Activated naive CD4-positive, alpha-beta T cell treated with anti-CD3 and anti-CD28 coated beads, Interleukin-2, amount 10 ng/mL, durations not matched to agents 7 days and 5 days (primary cell): ENCODE results near the gene EPN1.
A peak's percentile ranks its signal among the peaks of the same experiment; 100 is the strongest.

Experiments used
- CTCF ChIA-PET: fragments of 350-600 bp; sonication (Branson Sonifier 250); formaldehyde crosslinking; loops from one replicate; lab custom pipeline; 2021; ENCODE audit warnings: antibody characterized with exemption; lab: Charles Lee
- DNase-seq: peaks from one replicate; pipeline ENCODE4 v3.0.0-alpha.2; 2020
- H3K27ac Mint-ChIP-seq: one replicate; pipeline ENCODE4 v1.8.0; 2021; ENCODE audit warnings: mild to moderate bottlenecking, moderate library complexity, mixed read lengths
- H3K27me3 Mint-ChIP-seq: one replicate; pipeline ENCODE4 v1.8.0; 2021; ENCODE audit warnings: mild to moderate bottlenecking, mixed read lengths
- H3K36me3 Mint-ChIP-seq: one replicate; pipeline ENCODE4 v1.8.0; 2021; ENCODE audit warnings: mixed read lengths
- H3K4me1 Mint-ChIP-seq: one replicate; pipeline ENCODE4 v1.8.0; 2021; ENCODE audit warnings: mixed read lengths
- H3K4me3 Mint-ChIP-seq: one replicate; pipeline ENCODE4 v1.8.0; 2021; ENCODE audit warnings: mild to moderate bottlenecking, moderate library complexity, mixed read lengths
- H3K9me3 Mint-ChIP-seq: one replicate; pipeline ENCODE4 v1.8.0; 2021; ENCODE audit warnings: mixed read lengths

EPN1 gene

DNA sequence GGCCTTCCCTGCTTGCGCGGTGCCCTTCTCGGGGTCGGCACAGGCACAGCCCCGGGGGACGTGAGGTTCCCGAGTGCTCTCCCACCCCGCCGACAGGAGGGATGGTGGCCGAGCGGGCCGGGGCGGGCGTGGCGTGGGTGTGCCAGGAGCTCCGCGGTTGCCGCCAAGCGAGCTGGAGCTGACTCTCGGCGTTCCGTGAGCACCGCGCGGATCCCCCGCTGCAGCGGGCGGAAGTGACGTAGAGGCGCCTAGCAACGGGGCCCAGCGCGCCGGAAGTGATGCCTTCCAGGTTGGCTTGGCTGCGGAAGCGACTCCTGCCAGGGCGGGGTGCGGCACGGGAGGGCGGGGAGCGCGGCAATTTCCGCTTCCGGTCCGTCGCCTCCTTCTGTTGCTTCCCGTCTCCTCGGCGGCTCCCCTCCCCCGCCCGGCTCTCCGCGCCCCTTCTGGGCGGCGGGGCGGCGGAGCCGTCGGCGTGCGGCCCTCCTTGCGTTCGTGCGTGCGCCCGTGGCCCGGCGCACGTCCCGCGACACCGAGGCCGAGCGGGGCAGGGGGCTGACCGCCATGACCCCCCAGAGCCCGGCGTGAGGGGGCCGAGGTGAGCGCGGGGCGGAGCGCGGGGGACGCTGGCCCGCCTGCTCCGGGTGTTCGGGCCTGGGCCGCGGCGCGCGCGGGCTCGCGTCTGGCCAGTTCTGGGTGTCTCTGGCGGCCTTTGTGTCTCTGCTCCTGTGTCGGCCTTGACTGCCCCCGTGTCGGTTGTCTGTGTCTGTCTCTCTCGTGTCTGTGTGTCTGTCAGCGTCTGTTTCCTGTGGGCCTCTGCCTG lies at the start of gene EPN1:
TSS of gene EPN1 (plus strand) at position 386 of the 820 bp plus-strand sequence. CDS start 3,402 bp downstream, outside the sequence.
- H3K4me1 Mint-ChIP-seq, result peaks cover 54% of the 10 kb centered on the region
- CTCF ChIA-PET, result interaction anchor here (1.5 kb wide), 1 partner anchor 20 kb away, joined by 3 read pairs; the partner anchor contains the start of gene U2AF2
- no peaks in the 10 kb centered on the region for H3K27me3 Mint-ChIP-seq
- H3K9me3 Mint-ChIP-seq, result no peaks in the 10 kb centered on the region
- H3K27ac Mint-ChIP-seq, result peak within 1 kb of the TSS; percentile 91
- H3K4me3 Mint-ChIP-seq, result peak within 1 kb of the TSS; percentile 92
- peaks cover 53% of the 10 kb centered on the region for H3K36me3 Mint-ChIP-seq
- DNase-seq, result peak; percentile 99

DNA sequence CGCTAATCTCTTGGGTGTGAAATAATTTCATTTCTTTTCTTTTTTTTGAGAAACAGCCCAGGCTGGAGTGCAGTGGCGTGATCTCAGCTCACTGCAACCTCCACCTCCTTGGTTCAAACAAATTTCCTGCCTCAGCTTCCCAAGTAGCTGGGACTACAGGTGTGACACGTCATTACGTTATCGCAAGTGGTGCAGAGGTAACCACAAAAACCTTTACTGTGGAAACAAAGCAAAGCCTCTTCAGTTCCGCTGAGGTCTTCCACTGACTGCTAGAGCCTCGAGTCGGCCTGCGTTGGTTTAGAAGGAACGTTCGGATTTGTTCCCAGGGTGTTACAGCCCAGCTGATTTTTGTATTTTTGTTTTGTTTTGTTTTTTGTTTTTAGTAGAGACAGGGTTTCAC lies 48.7 kb upstream of the EPN1 start:
- Mint-ChIP-seq H3K9me3 (peaks cover 2% of the 10 kb centered on the region), H3K4me1 (peaks cover 42% of the 10 kb centered on the region), H3K27ac (peak overlapping the region; percentile 91), H3K4me3 (peak overlapping the region; percentile 72), H3K27me3 (peaks cover 51% of the 10 kb centered on the region), H3K36me3 (peaks cover 10% of the 10 kb centered on the region)
- peak; percentile 77 for DNase-seq
- CTCF ChIA-PET, result interaction anchor here (0.9 to 3.4 kb wide), 14 partner anchors 10 to 538 kb away, joined by 3 to 15 read pairs (median 4); partner anchors contain the start of gene ZNF865

DNA sequence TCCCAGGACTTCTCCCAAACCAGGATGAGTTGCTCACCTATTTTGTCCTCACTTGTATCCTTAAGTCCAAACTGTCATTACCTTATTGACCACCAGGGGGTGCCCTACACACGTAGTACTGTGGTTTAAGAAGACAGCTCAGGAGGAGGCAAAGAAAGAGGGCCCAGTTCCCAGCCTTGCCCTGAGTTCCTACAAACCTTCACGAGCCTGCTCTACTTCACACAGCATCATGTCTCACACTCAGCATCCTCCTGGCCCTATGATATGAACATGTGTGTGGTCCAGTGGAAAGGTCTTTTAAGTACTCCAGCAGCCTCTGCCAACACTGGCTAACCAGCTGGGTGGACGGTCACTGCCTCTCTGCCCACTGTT lies 42.6 kb upstream of the EPN1 start:
- Mint-ChIP-seq H3K4me3 (no peak overlapping the region), H3K4me1 (peaks cover 51% of the 10 kb centered on the region), H3K36me3 (peaks cover 21% of the 10 kb centered on the region), H3K9me3 (no peaks in the 10 kb centered on the region), H3K27ac (peak overlapping the region; percentile 19), H3K27me3 (peaks cover 39% of the 10 kb centered on the region)
- CTCF ChIA-PET, result interaction anchor here (0.5 to 3.9 kb wide), 26 partner anchors 11 to 701 kb away, joined by 3 to 35 read pairs (median 5); partner anchors contain the start of genes CCDC106, ISOC2, NLRP9 and ZNF581
- peak; percentile 93 for DNase-seq

DNA sequence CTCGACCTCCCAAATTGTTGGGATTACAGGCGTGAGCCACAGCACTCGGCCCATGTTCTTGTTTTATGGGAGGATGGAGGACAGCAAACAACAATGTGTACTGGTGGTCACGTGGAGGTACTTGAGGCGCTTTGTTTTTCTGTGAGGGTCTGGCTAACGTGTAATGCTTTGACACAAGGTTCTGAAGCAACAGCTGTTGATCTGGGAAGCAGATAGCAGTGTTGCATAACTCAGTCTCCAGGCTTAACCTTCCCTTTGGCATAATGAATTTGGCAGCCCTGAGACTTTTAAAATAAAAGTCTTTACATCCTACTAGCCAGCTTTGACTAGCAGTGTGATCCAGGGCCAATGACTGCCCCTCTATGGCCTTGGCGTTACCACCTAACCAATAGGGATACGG lies 41.2 kb upstream of the EPN1 start:
- H3K27me3 Mint-ChIP-seq, result peaks cover 25% of the 10 kb centered on the region
- H3K4me3 Mint-ChIP-seq, result no peak overlapping the region
- peaks cover 27% of the 10 kb centered on the region for H3K36me3 Mint-ChIP-seq
- no peaks in the 10 kb centered on the region for H3K9me3 Mint-ChIP-seq
- H3K27ac Mint-ChIP-seq, result no peak overlapping the region
- CTCF ChIA-PET, result interaction anchor here (0.9 to 3.9 kb wide), 12 partner anchors 9 to 176 kb away, joined by 3 to 35 read pairs (median 8); partner anchors contain the start of genes CCDC106, ZNF581 and ZNF784
- peaks cover 56% of the 10 kb centered on the region for H3K4me1 Mint-ChIP-seq
- no peak for DNase-seq

DNA sequence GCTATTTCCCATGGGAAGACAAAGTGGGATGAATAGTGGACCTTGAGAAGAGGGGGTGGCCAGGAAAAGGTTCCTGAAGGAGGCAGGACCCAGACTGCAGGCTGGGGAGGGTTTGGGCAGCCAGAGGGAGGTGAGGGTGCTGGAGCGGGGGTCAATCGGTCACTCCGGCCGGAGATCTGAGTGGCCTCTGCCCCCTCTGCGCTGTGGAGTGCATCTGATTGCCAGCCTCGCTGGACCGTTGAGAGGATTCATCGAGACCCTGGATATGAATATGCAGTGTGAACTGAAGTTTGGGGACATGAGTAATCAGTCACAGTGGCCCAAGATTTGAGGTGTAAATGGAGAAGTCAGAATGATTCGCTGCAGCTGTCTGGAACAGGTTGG lies 39.7 kb upstream of the EPN1 start:
- CTCF ChIA-PET, result interaction anchor here (1.9 kb wide), 1 partner anchor 19 kb away, joined by 5 read pairs; no protein-coding TSS in a partner anchor
- no peak for DNase-seq
- peaks cover 29% of the 10 kb centered on the region for H3K36me3 Mint-ChIP-seq

GRCh38 chr19:55635856-55636440 lies 39.1 kb upstream of the EPN1 start:
- Mint-ChIP-seq H3K9me3 (no peaks in the 10 kb centered on the region), H3K36me3 (peaks cover 29% of the 10 kb centered on the region), H3K4me1 (peaks cover 74% of the 10 kb centered on the region), H3K27ac (peak overlapping the region; percentile 99), H3K27me3 (peaks cover 6% of the 10 kb centered on the region), H3K4me3 (peak overlapping the region; percentile 100)
- CTCF ChIA-PET, result interaction anchor here (1.5 to 1.9 kb wide), 2 partner anchors 10 to 18 kb away, joined by 5 to 8 read pairs; no protein-coding TSS in a partner anchor
- no peak for DNase-seq

More for the DNA sequence above, 39.7 kb upstream of the EPN1 start:
- H3K27me3 Mint-ChIP-seq, result peaks cover 12% of the 10 kb centered on the region
- no peaks in the 10 kb centered on the region for H3K9me3 Mint-ChIP-seq
- H3K4me1 Mint-ChIP-seq, result peaks cover 71% of the 10 kb centered on the region
- H3K27ac Mint-ChIP-seq, result peak overlapping the region; percentile 99
- peak overlapping the region; percentile 100 for H3K4me3 Mint-ChIP-seq

DNA sequence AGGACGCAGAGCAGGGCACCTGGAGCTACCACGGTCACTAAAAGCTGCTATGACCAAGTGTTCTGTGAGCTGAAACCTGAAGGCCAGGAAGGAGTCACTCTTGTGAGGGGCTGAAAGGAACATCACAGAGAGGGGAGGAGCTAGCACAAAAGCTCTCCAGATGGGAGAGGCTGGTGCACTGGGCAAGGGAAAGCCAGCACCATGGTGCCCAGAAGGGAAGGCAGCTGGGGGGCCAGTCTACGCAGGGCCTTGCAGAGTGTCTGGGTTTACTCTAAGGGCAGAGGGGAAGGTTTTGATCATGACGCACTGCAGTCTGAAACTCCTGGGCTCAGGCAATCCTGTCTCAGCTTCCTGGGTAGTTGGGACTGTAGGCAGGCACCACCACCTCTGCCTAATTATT lies 38.3 kb upstream of the EPN1 start:
- CTCF ChIA-PET, result interaction anchor here (1.1 to 3.2 kb wide), 3 partner anchors 10 to 169 kb away, joined by 3 to 8 read pairs (median 7); no protein-coding TSS in a partner anchor
- H3K4me1 Mint-ChIP-seq, result peaks cover 73% of the 10 kb centered on the region
- no peaks in the 10 kb centered on the region for H3K9me3 Mint-ChIP-seq
- peak overlapping the region; percentile 100 for H3K4me3 Mint-ChIP-seq
- peaks cover under 1% of the 10 kb centered on the region for H3K27me3 Mint-ChIP-seq
- DNase-seq, result no peak
- H3K27ac Mint-ChIP-seq, result no peak overlapping the region
- H3K36me3 Mint-ChIP-seq, result peaks cover 29% of the 10 kb centered on the region

GRCh38 chr19:55637534-55637933 lies 37.5 kb upstream of the EPN1 start:
- no peaks in the 10 kb centered on the region for H3K27me3 Mint-ChIP-seq
- no peak for DNase-seq
- H3K9me3 Mint-ChIP-seq, result no peaks in the 10 kb centered on the region
- H3K4me3 Mint-ChIP-seq, result no peak overlapping the region
- peaks cover 70% of the 10 kb centered on the region for H3K4me1 Mint-ChIP-seq
- peak overlapping the region; percentile 80 for H3K27ac Mint-ChIP-seq
- H3K36me3 Mint-ChIP-seq, result peaks cover 29% of the 10 kb centered on the region
- CTCF ChIA-PET, result interaction anchor here (0.8 to 3.2 kb wide), 3 partner anchors 12 to 170 kb away, joined by 3 to 7 read pairs (median 3); no protein-coding TSS in a partner anchor

- no peaks in the 10 kb centered on the region for H3K27me3 Mint-ChIP-seq
- peaks cover 33% of the 10 kb centered on the region for H3K36me3 Mint-ChIP-seq
- H3K9me3 Mint-ChIP-seq, result no peaks in the 10 kb centered on the region
- peak; percentile 75 for DNase-seq
- H3K4me1 Mint-ChIP-seq, result peaks cover 73% of the 10 kb centered on the region
- H3K27ac Mint-ChIP-seq, result peak overlapping the region; percentile 90
- H3K4me3 Mint-ChIP-seq, result peak overlapping the region; percentile 3
- CTCF ChIA-PET, result interaction anchor here (0.6 to 3.2 kb wide), 7 partner anchors 13 to 171 kb away, joined by 3 to 7 read pairs (median 3); partner anchors contain the start of gene ZNF784
Measured at GRCh38 chr19:55638864-55639359, 36.1 kb upstream of the EPN1 start.

GRCh38 chr19:55640043-55640576 lies 34.9 kb upstream of the EPN1 start:
- no peaks in the 10 kb centered on the region for H3K9me3 Mint-ChIP-seq
- CTCF ChIA-PET, result interaction anchor here (0.6 to 1.4 kb wide), 5 partner anchors 9 to 1383 kb away, joined by 3 read pairs; partner anchors contain the start of genes LILRB5 and ZNF784
- DNase-seq, result peak; percentile 76
- peak overlapping the region; percentile 67 for H3K4me3 Mint-ChIP-seq
- H3K4me1 Mint-ChIP-seq, result peaks cover 76% of the 10 kb centered on the region
- peaks cover 28% of the 10 kb centered on the region for H3K36me3 Mint-ChIP-seq
- H3K27me3 Mint-ChIP-seq, result no peaks in the 10 kb centered on the region
- H3K27ac Mint-ChIP-seq, result peak overlapping the region; percentile 90

- Mint-ChIP-seq H3K27me3 (no peaks in the 10 kb centered on the region), H3K27ac (peak within 1 kb of the TSS; percentile 93), H3K4me3 (peak within 1 kb of the TSS; percentile 92), H3K9me3 (no peaks in the 10 kb centered on the region), H3K36me3 (peaks cover 23% of the 10 kb centered on the region), H3K4me1 (peaks cover 78% of the 10 kb centered on the region)
- CTCF ChIA-PET, result interaction anchor here (1.0 to 1.4 kb wide), 2 partner anchors 17 to 165 kb away, joined by 3 read pairs; partner anchors contain the start of gene ZNF784
- DNase-seq, result peak; percentile 70
Measured at GRCh38 chr19:55640577-55641425, 34.2 kb upstream of the EPN1 start, which contains the start of gene ZNF580. Gene ZNF580 (plus strand): TSS chr19:55641002. CDS start chr19:55642509, 1,507 bp downstream.

GRCh38 chr19:55641426-55642152 lies 33.4 kb upstream of the EPN1 start:
- Mint-ChIP-seq H3K4me3 (peak overlapping the region; percentile 92), H3K27me3 (no peaks in the 10 kb centered on the region), H3K9me3 (no peaks in the 10 kb centered on the region), H3K27ac (peak overlapping the region; percentile 93), H3K36me3 (peaks cover 17% of the 10 kb centered on the region), H3K4me1 (peaks cover 72% of the 10 kb centered on the region)
- DNase-seq, result peak; percentile 47
- CTCF ChIA-PET, result interaction anchor here (2.7 kb wide), 1 partner anchor 9 kb away, joined by 15 read pairs; no protein-coding TSS in a partner anchor
